Activated naive CD4-positive, alpha-beta T cell treated with anti-CD3 and anti-CD28 coated beads, Interleukin-2, amount 50 U/mL, for 72 hours (primary cell): ENCODE results near the gene CARD11. TPM values are rescaled to one million over a fixed set of nuclear protein-coding genes. Genes with fewer than 3 reads are reported as not detected.
"Not testable (repeated sequence)": the region's sequence is repeated elsewhere in the genome, so short reads cannot be mapped to it uniquely, and the experiment has no call there.

Experiments
- ATAC-seq, 2 donors: fragments of 150-1000 bp; cut with Tn5 transposase; 2 replicates each; pipeline ENCODE4 v1.10.0; 2021; ENCODE audit warnings: mild to moderate bottlenecking in 2 of 2, moderate library complexity in 2 of 2
- DNase-seq, 2 donors: peaks; one replicate each; pipeline ENCODE4 v3.0.0; 2021 to 2022; ENCODE audit warnings: low spot score in 2 of 2
- H3K27ac Mint-ChIP-seq, 2 donors: one replicate each; pipeline ENCODE4 v1.8.0; 2022; ENCODE audit warnings: mild to moderate bottlenecking in 2 of 2, mixed read lengths in 2 of 2
- H3K36me3 Mint-ChIP-seq, 2 donors: one replicate each; pipeline ENCODE4 v1.8.0; 2022; ENCODE audit warnings: mixed read lengths in 2 of 2
- H3K9me3 Mint-ChIP-seq, 2 donors: one replicate each; pipeline ENCODE4 v1.8.0; 2022; ENCODE audit warnings: mixed read lengths in 2 of 2
- total RNA-seq, 2 donors: library from RNA; stranded (reverse); gene quantifications; one replicate each; pipeline ENCODE4 v1.2.3, GENCODE V29; 2022

CARD11 gene
- total RNA-seq, 2 donors from 2014 or later, result 83.3 to 131 TPM

DNA sequence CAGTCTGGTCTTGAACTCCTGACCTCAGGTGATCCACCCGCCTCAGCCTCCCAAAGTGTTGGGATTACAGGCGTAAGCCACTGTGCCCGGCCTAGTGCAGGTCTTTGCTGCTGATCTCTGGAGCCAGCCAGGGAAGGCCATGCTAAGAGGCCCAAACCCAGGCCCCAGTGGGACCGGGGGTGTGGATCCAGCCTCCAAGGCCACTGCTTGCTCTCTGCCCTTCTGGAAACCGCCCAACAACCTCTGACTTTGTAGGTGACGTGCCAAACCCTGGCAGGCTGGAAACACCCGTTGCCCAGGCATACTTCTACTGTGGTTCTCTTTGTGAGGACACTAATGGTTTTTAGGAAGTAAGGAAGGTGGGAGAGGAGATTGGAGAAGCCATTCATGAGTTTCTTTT, 116.1 kb downstream of the CARD11 start:
- DNase-seq (no peak), ATAC-seq (no peak)
- peak overlapping the region in 1 of 2 donors; percentile 70 for H3K27ac Mint-ChIP-seq
- H3K9me3 Mint-ChIP-seq, result no peaks in the 10 kb centered on the region
- H3K36me3 Mint-ChIP-seq, result peaks cover 15 to 20% of the 10 kb centered on the region in 2 donors

DNA sequence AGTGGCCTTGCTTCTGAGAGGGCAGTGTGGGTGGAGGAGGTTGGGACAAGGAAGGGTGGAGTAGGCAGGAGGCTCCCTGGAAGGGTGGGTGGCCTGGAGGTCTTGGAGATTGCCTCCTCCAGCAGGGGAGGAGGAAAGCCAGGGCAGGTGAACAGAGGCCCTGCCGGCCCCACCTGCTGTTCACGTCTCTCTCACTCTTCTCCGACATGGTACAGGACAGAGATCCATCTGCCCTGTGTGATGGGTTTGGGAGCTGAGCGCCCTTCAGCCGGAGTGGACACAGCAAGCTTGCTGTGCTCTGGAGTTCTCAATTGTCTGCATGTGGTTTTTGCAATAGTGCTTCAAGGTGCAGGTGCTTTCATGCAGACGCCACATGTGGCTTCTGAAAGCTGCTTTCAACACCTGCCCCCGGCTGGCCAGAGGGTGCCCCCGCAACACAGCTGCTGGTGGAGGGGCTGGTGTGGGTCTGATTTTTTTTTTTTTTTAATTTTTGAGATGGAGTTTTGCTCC, 116.7 kb downstream of the CARD11 start:
- no peak for DNase-seq
- Mint-ChIP-seq H3K27ac (peak overlapping the region in 1 of 2 donors; percentile 80), H3K9me3 (no peaks in the 10 kb centered on the region), H3K36me3 (peaks cover 14 to 20% of the 10 kb centered on the region in 2 donors)
- ATAC-seq, result no peak

DNA sequence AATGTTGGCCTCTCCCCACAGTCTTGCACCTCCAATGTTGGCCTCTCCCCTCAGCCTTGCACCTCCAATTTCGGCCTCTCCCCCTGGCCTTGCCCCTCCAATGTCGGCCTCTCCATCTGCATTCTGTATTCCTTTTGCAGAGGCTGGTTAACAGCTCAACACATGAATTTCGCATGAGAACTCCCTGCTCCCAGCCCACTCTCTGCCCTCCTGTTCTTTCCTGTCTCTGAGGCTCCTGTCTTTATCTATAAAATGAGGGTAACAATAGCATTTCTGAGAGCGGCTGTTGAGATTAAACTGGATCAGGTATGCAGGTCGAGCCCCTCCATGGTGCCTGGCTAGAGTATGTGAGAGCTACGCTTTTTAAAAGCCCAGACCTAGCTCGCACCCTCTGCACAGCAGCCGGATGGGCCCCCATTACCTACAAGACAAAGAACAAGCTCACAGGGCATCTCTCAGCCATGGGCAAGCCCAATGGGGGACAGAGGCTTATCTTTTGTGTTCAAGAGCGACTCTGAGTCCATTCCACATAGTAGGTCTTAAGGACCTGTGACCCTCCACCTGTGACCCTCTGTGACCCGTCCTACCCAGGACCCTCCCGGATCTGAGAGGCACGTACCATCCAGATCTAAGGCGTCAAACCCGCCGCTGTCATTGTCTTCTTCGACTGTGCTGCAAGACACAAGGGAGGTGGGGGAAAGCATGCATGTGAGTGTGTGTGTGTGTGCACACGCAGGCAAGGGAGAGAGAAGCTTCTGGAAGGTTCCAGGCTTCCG, 117.4 kb downstream of the CARD11 start:
- Mint-ChIP-seq H3K27ac (peak overlapping the region; percentile 54 to 80), H3K9me3 (no peaks in the 10 kb centered on the region), H3K36me3 (peaks cover 16 to 22% of the 10 kb centered on the region in 2 donors)
- no peak for DNase-seq
- no peak for ATAC-seq

DNA sequence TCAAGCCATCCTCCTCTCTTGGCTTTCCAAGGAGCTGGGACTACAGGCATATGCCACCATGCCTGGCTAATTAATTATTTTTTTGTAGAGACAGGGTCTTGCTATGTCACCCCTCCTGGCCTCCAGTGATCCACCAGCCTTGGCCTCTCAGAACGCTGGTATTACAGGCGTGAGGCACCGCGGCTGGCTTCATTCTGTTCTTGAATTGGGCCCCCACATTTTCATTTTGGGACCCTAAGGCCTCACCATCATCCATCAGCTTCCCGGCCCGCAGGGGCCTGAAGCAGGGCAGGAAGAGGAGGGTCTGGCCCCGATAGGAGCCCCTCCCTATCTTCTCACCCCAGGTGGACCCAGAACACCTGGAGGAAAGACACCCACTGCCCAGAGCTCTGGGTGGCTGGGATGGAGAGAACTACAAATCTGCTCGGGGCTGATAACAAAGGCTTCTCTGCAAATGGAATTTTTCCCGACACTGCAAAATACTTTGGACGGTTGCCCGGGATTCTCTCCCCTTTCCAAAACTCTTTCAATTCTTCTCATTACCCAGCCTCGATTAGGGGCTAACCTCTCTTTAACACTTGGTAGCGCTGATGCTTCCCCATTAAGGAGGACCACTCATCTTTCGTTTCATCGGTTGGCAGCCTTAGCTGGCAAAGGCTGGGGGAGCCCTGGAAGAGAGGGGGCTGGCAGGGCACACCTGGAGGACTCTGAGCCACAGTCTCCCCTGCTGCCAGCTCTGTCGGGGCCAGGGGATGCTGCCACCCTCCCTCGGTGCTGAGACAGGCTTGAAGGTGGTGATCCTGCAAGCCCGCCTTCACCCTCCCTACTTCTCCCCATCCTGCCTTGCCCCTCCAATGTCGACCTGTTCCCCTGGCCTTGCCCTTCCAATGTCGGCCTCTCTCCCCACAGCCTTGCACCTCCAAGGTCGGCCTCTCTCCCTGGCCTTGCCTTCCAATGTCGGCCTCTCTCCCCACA, 118.5 kb downstream of the CARD11 start:
- Mint-ChIP-seq H3K36me3 (peaks cover 28 to 34% of the 10 kb centered on the region in 2 donors), H3K9me3 (peaks cover 0 to 7% of the 10 kb centered on the region in 2 donors), H3K27ac (peak overlapping the region; percentile 54 to 55)
- DNase-seq (no peak), ATAC-seq (no peak)

DNA sequence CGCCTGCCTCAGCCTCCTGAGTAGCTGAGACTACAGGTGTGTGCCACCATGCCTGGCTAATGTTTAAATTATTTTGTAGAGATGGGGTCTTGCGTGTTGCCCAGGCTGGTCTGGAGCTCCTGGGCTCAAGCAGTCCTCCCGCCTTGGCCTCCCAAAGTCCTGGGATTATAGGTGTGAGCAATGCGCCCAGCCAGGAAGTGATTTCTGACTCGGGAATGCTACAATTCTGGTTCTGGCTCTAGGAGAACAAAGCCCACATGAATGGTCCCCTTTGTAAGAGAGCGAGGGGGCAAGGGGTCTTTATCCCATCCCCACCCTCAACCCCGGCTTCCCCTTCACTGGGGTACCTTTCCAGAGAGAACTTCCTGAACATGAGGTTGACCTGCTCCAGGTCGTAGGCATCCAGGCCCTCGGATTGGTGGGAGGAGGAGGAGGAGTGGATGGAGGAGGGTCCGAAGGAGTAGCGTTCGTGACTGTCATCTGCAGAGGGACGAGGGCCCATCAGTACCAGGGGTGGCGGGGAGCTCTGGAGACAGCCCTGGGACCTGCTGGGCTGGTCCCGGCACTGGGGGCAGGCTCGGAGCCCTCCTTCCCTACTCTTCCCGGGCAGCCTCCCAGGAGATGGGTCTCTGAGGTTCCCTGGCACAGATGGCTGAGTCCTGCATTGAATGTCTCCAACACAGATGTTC, 119.6 kb downstream of the CARD11 start:
- H3K36me3 Mint-ChIP-seq, result peaks cover 29 to 42% of the 10 kb centered on the region in 2 donors
- no peak for DNase-seq

DNA sequence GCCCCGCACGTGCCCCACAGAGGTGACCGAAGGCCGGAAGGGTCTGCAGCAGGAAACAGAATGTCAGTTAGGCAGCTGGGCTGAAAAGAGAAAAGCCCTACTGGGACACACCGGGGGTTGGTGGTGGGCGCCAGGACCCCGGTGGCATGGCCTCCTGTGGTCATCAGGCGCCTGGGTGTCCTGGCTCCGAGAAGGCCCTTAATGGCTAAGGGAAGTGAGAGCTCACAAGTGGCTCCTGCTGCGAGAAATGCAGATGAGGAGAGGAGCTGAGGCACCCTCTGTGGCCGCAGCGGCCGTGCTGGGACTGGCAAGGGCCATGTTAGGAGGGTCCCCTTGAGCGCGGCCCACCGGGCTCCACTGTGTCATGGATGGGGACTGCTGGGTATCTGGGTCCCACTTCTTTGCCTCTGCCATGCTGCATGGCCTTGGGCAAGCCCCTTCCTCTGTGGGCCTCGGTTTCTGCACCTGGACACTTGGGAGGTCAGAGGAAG, 120.3 kb downstream of the CARD11 start:
- peaks cover 33 to 48% of the 10 kb centered on the region in 2 donors for H3K36me3 Mint-ChIP-seq
- ATAC-seq (no peak), DNase-seq (no peak)
- peaks cover 0 to 7% of the 10 kb centered on the region in 2 donors for H3K9me3 Mint-ChIP-seq
- H3K27ac Mint-ChIP-seq, result no peak overlapping the region

More for the DNA sequence above, 119.6 kb downstream of the CARD11 start:
- no peak for ATAC-seq
- H3K9me3 Mint-ChIP-seq, result peaks cover 0 to 7% of the 10 kb centered on the region in 2 donors
- H3K27ac Mint-ChIP-seq, result no peak overlapping the region

DNA sequence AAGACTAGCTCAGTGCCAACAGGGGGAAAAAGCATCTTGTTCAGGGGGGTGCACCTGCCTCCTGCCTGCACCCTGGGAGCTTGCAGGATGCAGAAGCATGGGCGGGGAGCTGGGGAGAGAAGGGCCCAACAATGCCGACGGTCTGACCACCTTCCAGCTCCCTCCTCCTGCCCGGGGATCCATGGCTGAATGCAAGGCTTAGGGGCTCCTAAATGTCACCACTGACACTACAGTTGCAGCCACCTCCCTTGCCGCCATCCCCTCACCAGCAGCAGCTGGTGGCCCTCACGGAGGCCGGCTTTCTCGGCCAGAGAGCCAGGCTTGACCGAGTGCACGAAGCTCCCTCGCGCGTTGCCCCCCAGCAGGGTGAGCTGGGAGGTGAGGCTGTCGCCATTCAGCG, 120.8 kb downstream of the CARD11 start:
- DNase-seq (no peak), ATAC-seq (no peak)
- peaks cover 33 to 48% of the 10 kb centered on the region in 2 donors for H3K36me3 Mint-ChIP-seq
- H3K9me3 Mint-ChIP-seq, result peaks cover 0 to 7% of the 10 kb centered on the region in 2 donors
- H3K27ac Mint-ChIP-seq, result no peak overlapping the region

DNA sequence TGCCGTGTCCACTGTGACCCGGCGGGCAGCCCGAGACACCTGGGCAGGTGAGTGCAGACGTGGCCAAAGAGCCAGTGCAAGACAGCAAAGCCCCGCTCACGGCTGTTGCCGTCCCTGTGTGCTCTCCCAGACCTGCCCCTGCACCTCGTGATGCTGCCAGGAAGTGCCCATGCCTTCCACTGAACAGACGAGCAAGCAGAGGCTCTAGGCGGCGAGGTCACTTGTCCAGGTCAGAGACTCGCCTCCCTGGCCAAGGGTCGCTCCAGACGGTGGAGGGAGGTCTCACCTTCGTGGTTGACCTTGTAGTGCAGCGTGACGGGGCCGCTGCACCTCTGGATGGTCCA, 121.3 kb downstream of the CARD11 start:
- Mint-ChIP-seq H3K9me3 (peaks cover 0 to 7% of the 10 kb centered on the region in 2 donors), H3K36me3 (peaks cover 33 to 48% of the 10 kb centered on the region in 2 donors), H3K27ac (no peak overlapping the region)
- no peak for DNase-seq
- no peak for ATAC-seq

DNA sequence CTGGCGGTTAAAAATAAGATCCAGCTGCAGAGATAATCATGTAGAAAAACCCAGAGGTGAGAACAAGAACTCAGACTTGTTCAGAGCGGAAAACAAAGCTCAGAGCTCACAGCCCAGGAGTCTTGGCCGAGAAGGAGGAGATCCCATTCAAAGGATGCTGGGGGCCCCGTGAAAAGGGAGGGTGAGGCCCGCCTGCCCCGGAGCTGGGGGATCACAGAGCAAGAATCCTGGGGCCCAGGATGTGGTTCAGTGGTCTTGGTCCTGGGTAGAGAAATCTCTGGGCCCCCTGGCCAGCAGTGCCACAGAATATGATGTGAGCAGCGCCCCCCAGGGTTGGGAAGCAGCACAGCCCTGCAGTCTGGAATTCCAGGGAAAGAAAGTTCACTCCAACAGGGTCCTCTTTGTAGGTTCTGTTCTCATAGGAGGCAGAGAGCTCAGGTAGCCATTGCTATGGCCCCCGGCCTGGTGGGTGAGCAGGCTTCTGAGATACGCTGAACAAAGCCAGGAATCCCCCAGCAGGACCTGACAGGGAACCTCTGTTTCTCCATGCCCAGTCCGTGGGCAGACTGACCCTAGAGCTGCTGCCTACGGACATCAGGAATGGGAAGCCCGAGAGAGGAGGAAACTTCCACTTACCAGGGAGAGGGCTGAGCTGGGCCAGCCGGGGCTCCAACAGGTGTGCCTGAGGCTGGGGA, 121.9 kb downstream of the CARD11 start:
- peaks cover 33 to 47% of the 10 kb centered on the region in 2 donors for H3K36me3 Mint-ChIP-seq
- peak overlapping the region in 1 of 2 donors; percentile 30 for H3K27ac Mint-ChIP-seq
- H3K9me3 Mint-ChIP-seq, result peaks cover 0 to 7% of the 10 kb centered on the region in 2 donors
- ATAC-seq (no peak), DNase-seq (no peak)

DNA sequence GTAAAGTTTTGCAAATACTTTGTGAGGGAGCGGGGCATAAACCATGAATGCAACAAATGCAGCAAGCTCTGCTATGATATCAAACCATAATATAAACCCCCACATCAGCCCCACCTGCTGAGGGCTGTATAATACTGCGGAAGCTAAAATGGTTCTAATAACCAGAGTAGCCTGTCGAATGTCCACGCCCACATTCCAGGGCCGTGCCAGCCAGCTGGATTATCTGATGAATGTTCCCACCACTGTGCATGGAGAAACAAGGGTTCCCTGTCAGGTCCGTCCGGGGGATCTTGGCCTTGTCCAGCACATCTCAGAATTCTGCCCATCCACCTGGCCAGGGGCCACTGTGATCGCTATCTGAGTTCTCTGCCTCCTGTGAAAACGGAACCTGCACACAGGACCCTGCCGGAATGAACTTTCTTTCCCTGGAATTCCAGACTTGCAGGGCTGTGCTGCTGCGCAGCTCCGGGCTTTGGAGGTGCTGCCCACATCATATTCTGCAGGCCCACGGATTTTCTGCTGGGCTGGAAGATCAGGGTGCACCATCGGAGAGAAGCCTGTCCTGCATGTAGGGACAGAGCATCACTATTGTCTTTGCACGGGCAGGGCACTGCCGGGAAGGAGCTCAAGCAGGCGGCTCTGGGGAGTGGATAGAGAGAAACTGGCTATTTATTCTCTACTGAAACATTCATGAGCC, 122.6 kb downstream of the CARD11 start:
- Mint-ChIP-seq H3K27ac (peak overlapping the region in 1 of 2 donors; percentile 30), H3K9me3 (peaks cover 0 to 7% of the 10 kb centered on the region in 2 donors)

DNA sequence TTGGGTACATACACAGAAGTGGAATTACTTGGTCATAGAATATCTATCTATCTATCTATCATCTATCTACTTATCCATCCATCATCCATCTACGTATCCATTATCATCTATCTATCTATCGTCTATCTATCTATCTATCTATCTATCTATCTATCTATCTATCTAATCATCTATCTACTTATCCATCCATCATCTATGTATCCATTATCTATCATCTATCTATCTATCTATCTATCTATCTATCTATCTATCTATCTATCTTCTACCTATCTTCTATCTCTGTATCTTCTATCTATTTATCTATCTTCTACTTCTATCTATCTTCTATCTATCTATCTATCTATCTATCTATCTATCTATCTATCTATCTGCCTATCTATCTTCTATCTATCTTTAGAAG, 123.2 kb downstream of the CARD11 start:
- DNase-seq, ATAC-seq, H3K9me3 Mint-ChIP-seq: not testable (repeated sequence)
- peaks cover 33 to 41% of the 10 kb centered on the region in 2 donors for H3K36me3 Mint-ChIP-seq
- H3K27ac Mint-ChIP-seq, result peak overlapping the region in 1 of 2 donors; percentile 65

More for the DNA sequence above, 122.6 kb downstream of the CARD11 start:
- DNase-seq (no peak), ATAC-seq (no peak)
- H3K36me3 Mint-ChIP-seq, result peaks cover 33 to 41% of the 10 kb centered on the region in 2 donors

DNA sequence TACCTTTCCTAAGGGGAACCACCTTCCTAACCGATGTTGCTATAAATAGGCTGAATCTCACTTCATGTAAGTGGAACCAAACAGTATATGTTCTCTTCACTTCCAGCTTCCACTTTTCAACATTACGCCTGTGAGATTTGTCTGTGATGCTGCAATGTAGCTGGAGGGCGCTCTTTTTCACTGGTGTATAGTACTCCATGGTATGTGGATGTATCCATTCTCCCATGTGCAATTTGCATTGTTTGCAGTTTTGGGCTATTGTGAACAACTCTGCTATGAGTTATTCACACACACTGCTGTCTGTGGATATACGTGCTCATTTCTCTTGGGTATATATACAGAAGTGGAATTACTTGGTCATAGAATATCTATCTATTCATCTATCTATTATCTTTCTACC, 123.6 kb downstream of the CARD11 start:
- Mint-ChIP-seq H3K36me3 (peaks cover 33 to 41% of the 10 kb centered on the region in 2 donors), H3K27ac (peak overlapping the region in 1 of 2 donors; percentile 10), H3K9me3 (peaks cover 0 to 7% of the 10 kb centered on the region in 2 donors)
- ATAC-seq (peak in 1 of 2 donors; percentile 36), DNase-seq (no peak)

DNA sequence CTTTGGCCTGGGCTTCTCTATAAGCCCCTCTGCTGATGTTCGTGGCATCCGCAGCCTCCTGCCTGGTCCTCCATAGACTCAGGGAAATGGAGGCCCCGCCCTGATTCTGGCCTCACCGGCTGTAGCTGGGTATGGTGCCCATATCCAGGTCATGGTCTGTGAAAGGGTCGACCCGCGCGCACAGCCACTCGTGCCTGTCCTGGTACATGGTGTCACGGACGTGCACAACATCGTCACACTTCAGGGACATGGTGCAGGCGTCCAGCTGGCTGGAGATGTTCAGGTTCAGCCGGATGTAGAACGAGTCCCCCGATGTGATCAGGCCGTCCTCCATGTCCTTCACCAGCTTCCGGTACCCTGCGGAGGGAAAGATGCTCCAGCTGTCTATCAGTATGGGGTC, 124.4 kb downstream of the CARD11 start:
- DNase-seq (no peak), ATAC-seq (no peak)
- peaks cover 0 to 7% of the 10 kb centered on the region in 2 donors for H3K9me3 Mint-ChIP-seq
- H3K27ac Mint-ChIP-seq, result peak overlapping the region; percentile 10 to 44
- H3K36me3 Mint-ChIP-seq, result peaks cover 33 to 41% of the 10 kb centered on the region in 2 donors

DNA sequence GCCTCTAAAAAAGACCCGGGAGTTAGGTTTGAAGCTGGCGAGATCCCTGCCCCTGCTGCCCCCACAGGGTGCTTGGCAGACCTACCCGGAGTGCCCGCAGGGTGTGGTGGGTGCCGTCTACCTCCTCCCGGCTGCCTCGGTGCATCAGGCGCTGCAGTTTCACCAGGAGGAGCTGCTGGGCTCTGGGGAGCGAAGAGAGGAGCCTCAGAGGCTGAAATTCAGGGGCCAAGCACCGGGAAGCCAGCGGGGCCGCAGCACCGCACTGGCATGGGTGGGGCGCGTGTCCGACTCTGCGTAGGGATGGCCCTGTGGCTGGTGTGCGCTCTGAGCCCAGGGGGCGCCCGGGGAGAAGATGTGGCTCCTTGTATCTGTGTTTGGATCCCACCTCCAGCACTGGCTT, 125.3 kb downstream of the CARD11 start:
- H3K36me3 Mint-ChIP-seq, result peaks cover 33 to 41% of the 10 kb centered on the region in 2 donors
- H3K27ac Mint-ChIP-seq, result peak overlapping the region in 1 of 2 donors; percentile 10
- peaks cover 0 to 7% of the 10 kb centered on the region in 2 donors for H3K9me3 Mint-ChIP-seq
- no peak for ATAC-seq
- no peak for DNase-seq

DNA sequence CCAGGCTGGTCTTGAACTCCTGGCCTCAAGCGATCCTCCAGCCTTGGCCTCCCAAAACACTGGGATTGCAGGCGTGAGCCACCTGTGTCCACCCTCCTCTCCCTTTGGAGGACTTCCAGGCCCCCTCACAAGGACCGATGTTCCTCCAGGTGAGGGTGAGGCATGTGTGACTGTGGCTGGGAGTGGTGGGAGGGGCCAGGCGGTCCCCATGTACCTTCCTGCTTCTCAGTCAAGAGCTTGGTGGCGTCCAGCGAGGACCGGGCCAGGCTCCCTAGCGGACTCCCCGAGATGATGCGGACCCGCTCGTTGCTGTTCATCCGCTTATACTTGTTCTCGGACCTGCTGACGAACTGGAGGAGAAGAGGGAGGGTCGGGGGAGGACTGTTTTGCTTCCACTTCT, 128.6 kb downstream of the CARD11 start:
- DNase-seq, result no peak
- Mint-ChIP-seq H3K36me3 (peaks cover 12 to 27% of the 10 kb centered on the region in 2 donors), H3K27ac (peak overlapping the region in 1 of 2 donors; percentile 36), H3K9me3 (no peaks in the 10 kb centered on the region)
- ATAC-seq, result no peak
